Immature natural killer cell (primary cell): ENCODE results near the gene TJP3. TPM values are rescaled to one million over a fixed set of nuclear protein-coding genes. Genes with fewer than 3 reads are reported as not detected.

Experiments
- DNase-seq, 3 donors: peaks; one replicate each; pipeline ENCODE4 v3.0.0; 2022; ENCODE audit warnings: mixed read lengths in 1 of 3
- H3K27ac Mint-ChIP-seq, 6 donors: one replicate each; pipeline ENCODE4 v1.8.0; 2020; ENCODE audit warnings: mixed read lengths in 6 of 6, mild to moderate bottlenecking in 5 of 6, inconsistent platforms in 4 of 6, moderate library complexity in 3 of 6
- H3K27me3 Mint-ChIP-seq, 3 donors: one replicate each; pipeline ENCODE4 v1.8.0; 2020 to 2021; ENCODE audit warnings: low read depth in 3 of 3, mild to moderate bottlenecking in 3 of 3, mixed read lengths in 3 of 3, moderate library complexity in 3 of 3, inconsistent platforms in 1 of 3
- H3K36me3 Mint-ChIP-seq, 3 donors: one replicate each; pipeline ENCODE4 v1.8.0; 2020; ENCODE audit warnings: mixed read lengths in 3 of 3, inconsistent platforms in 2 of 3, mild to moderate bottlenecking in 2 of 3
- H3K4me1 Mint-ChIP-seq, 2 donors: one replicate each; pipeline ENCODE4 v1.8.0; 2020; ENCODE audit warnings: inconsistent platforms in 2 of 2, mild to moderate bottlenecking in 2 of 2, mixed read lengths in 2 of 2, moderate library complexity in 1 of 2
- H3K4me3 Mint-ChIP-seq, 5 donors: one replicate each; pipeline ENCODE4 v1.8.0; 2020; ENCODE audit warnings: mild to moderate bottlenecking in 5 of 5, mixed read lengths in 5 of 5, inconsistent platforms in 3 of 5, moderate library complexity in 3 of 5
- H3K9me3 Mint-ChIP-seq, 6 donors: one replicate each; pipeline ENCODE4 v1.8.0; 2020; ENCODE audit warnings: mild to moderate bottlenecking in 6 of 6, mixed read lengths in 6 of 6, inconsistent platforms in 4 of 6, moderate library complexity in 3 of 6
- polyA plus RNA-seq, 3 donors: library from polyadenylated mRNA; unstranded; fragments of 300-500 nt; fragmentation: Illumina TruSeq; gene quantifications; one replicate each; pipeline ENCODE4 v1.2.3, GENCODE V29; 2021

Gene TJP3
- polyA plus RNA-seq, 3 donors from 2014 or later: 0.34 TPM; not detected in 2

GRCh38 chr19:3792114-3792513 is 83.9 kb downstream of the TJP3 start:
- Mint-ChIP-seq H3K4me3 (peak overlapping the region in 3 of 5 donors; percentile 15 to 72 (median 16)), H3K36me3 (peaks cover 5 to 10% (median 6%) of the 10 kb centered on the region in 3 donors), H3K27ac (peak overlapping the region; percentile 51 to 96 (median 86)), H3K9me3 (peaks cover 0 to 7% (median 4%) of the 10 kb centered on the region in 6 donors), H3K27me3 (peaks cover 9 to 17% (median 13%) of the 10 kb centered on the region in 3 donors), H3K4me1 (peaks cover 69 to 78% of the 10 kb centered on the region in 2 donors)
- no peak for DNase-seq

- no peak for DNase-seq
- H3K27me3 Mint-ChIP-seq: peaks cover 13 to 20% (median 14%) of the 10 kb centered on the region in 3 donors
- H3K9me3 Mint-ChIP-seq: peaks cover 0 to 11% (median 5%) of the 10 kb centered on the region in 6 donors
- H3K4me1 Mint-ChIP-seq: peaks cover 71 to 80% of the 10 kb centered on the region in 2 donors
- peaks cover 6 to 14% (median 10%) of the 10 kb centered on the region in 3 donors for H3K36me3 Mint-ChIP-seq
- peak overlapping the region in 5 of 6 donors; percentile 52 to 68 (median 60) for H3K27ac Mint-ChIP-seq
- peak overlapping the region in 3 of 5 donors; percentile 8 to 32 (median 23) for H3K4me3 Mint-ChIP-seq
These were observed 85.6 kb downstream of the TJP3 start for GRCh38 chr19:3793799-3794198.

GRCh38 chr19:3796358-3796757 is 88.2 kb downstream of the TJP3 start:
- Mint-ChIP-seq H3K4me3 (peak overlapping the region in 1 of 5 donors; percentile 41), H3K9me3 (peaks cover 0 to 11% (median 5%) of the 10 kb centered on the region in 6 donors), H3K36me3 (peaks cover 6 to 14% (median 10%) of the 10 kb centered on the region in 3 donors), H3K27ac (peak overlapping the region; percentile 39 to 95 (median 90)), H3K27me3 (peaks cover 7 to 17% (median 16%) of the 10 kb centered on the region in 3 donors), H3K4me1 (peaks cover 69 to 74% of the 10 kb centered on the region in 2 donors)
- no peak for DNase-seq

- peak; percentile 80 to 83 (median 82) for DNase-seq
- peak overlapping the region; percentile 68 to 87 (median 72) for H3K4me3 Mint-ChIP-seq
These were observed 90.0 kb downstream of the TJP3 start for GRCh38 chr19:3798137-3798536.

More at GRCh38 chr19:3798137-3798536, 90.0 kb downstream of the TJP3 start:
- Mint-ChIP-seq H3K27me3 (peaks cover 8 to 20% (median 17%) of the 10 kb centered on the region in 3 donors), H3K9me3 (peaks cover 0 to 11% (median 5%) of the 10 kb centered on the region in 6 donors), H3K27ac (peak overlapping the region; percentile 83 to 97 (median 94)), H3K36me3 (peaks cover 6 to 10% (median 9%) of the 10 kb centered on the region in 3 donors), H3K4me1 (peaks cover 63 to 68% of the 10 kb centered on the region in 2 donors)

Other genes with a start within 250 kb of the TJP3 start
- 1 to 10 TPM in 2 of 3 donors, not detected in 1; 1.5 to 2.1 TPM for gene SMIM24, start 227.9 kb upstream of the TJP3 start, polyA plus RNA-seq
- not detected for gene SMIM44, start 224.9 kb upstream of the TJP3 start, polyA plus RNA-seq
- 10 to 100 TPM in 1 of 3 donors, 1 to 10 TPM in 2; 6.8 to 18.4 (median 9.1) TPM for gene DOHH, start 207.7 kb upstream of the TJP3 start, polyA plus RNA-seq
- gene FZR1, start 202.1 kb upstream of the TJP3 start, polyA plus RNA-seq: 10 to 100 TPM in 1 of 3 donors, 1 to 10 TPM in 2; 6.8 to 14.2 (median 9.7) TPM
- gene TEKTIP1, start 169.2 kb upstream of the TJP3 start, polyA plus RNA-seq: not detected
- gene MFSD12, start 150.8 kb upstream of the TJP3 start, polyA plus RNA-seq: 10 to 100 TPM; 17.1 to 26.9 (median 25.6) TPM
- gene HMG20B, start 135.4 kb upstream of the TJP3 start, polyA plus RNA-seq: 10 to 100 TPM; 42.9 to 74.8 (median 60.1) TPM
- under 1 TPM in 2 of 3 donors, not detected in 1; 0.04 to 0.95 TPM for gene GIPC3, start 122.9 kb upstream of the TJP3 start, polyA plus RNA-seq
- gene TBXA2R, start 101.5 kb upstream of the TJP3 start, polyA plus RNA-seq: 1 to 10 TPM; 3.1 to 9.5 (median 3.1) TPM
- gene CACTIN, start 81.6 kb upstream of the TJP3 start, polyA plus RNA-seq: 10 to 100 TPM in 1 of 3 donors, 1 to 10 TPM in 2; 1.4 to 18.0 (median 5.6) TPM
- gene PIP5K1C, start 7.9 kb upstream of the TJP3 start, polyA plus RNA-seq: 10 to 100 TPM in 1 of 3 donors, 1 to 10 TPM in 1, not detected in 1; 4.3 to 25.7 TPM
- 10 to 100 TPM; 24.2 to 32.4 (median 31.2) TPM for gene APBA3, start 53.3 kb downstream of the TJP3 start, polyA plus RNA-seq
- 100 to 1,000 TPM; 116 to 167 (median 122) TPM for gene MRPL54, start 54.3 kb downstream of the TJP3 start, polyA plus RNA-seq
- gene RAX2, start 63.8 kb downstream of the TJP3 start, polyA plus RNA-seq: not detected
- gene MATK, start 78.0 kb downstream of the TJP3 start, polyA plus RNA-seq: 100 to 1,000 TPM; 326 to 436 (median 418) TPM
- gene ZFR2, start 160.7 kb downstream of the TJP3 start, polyA plus RNA-seq: 1 to 10 TPM; 2.1 to 5.4 (median 3.1) TPM
- not detected for gene ATCAY, start 172.3 kb downstream of the TJP3 start, polyA plus RNA-seq
- not detected for gene NMRK2, start 224.7 kb downstream of the TJP3 start, polyA plus RNA-seq